Panc1 (cell line): ENCODE data around the gene CMYA5.

ENCODE experiments used
- CTCF ChIP-seq: fragments of 450-650 bp; IDR thresholded peaks from 2 replicates; pipeline ENCODE4 v1.5.1; 2017; ENCODE audit warnings: mild to moderate bottlenecking
- POLR2AphosphoS5 ChIP-seq: IDR thresholded peaks from 2 replicates; pipeline ENCODE4 v1.6.1; 2012; ENCODE audit warnings: mild to moderate bottlenecking, low read depth, low read length, moderate library complexity
- TCF7L2 ChIP-seq: IDR thresholded peaks from 2 replicates; pipeline ENCODE4 v1.6.1; 2011; ENCODE audit warnings: mild to moderate bottlenecking, low read depth, low read length, inconsistent platforms
- TF ChIP-seq, protein P1 (sequence below), 2 experiments: IDR thresholded peaks; 2 replicates each; pipeline ENCODE4 v1.6.1; 2011 to 2012; ENCODE audit warnings: low read depth in 2 of 2, control low read depth in 1 of 2, low read length in 1 of 2, mild to moderate bottlenecking in 1 of 2, moderate library complexity in 1 of 2; ENCODE audit not compliant: insufficient read depth in 1 of 2

DNA sequence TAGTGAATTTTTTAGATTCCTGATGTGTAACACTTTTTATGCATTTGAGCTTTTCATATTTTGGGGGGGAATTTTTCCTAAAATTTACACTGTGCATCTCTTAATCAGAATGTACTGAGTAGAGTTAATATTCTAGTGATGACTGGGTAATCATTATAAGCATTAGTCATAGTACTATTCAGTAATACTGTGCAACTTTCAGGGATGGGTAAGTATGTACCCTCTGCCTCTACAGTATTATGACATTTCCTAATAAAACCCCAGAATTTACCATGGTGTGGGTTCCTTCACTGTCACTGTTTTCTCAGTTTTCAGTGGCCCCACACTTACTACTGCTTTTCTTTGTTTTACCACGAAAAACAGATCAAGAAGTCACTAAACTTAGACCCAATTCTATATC lies 2.8 kb upstream of the CMYA5 start:
- no peak for TF ChIP-seq CTCF
- TF ChIP-seq, protein P1, sequence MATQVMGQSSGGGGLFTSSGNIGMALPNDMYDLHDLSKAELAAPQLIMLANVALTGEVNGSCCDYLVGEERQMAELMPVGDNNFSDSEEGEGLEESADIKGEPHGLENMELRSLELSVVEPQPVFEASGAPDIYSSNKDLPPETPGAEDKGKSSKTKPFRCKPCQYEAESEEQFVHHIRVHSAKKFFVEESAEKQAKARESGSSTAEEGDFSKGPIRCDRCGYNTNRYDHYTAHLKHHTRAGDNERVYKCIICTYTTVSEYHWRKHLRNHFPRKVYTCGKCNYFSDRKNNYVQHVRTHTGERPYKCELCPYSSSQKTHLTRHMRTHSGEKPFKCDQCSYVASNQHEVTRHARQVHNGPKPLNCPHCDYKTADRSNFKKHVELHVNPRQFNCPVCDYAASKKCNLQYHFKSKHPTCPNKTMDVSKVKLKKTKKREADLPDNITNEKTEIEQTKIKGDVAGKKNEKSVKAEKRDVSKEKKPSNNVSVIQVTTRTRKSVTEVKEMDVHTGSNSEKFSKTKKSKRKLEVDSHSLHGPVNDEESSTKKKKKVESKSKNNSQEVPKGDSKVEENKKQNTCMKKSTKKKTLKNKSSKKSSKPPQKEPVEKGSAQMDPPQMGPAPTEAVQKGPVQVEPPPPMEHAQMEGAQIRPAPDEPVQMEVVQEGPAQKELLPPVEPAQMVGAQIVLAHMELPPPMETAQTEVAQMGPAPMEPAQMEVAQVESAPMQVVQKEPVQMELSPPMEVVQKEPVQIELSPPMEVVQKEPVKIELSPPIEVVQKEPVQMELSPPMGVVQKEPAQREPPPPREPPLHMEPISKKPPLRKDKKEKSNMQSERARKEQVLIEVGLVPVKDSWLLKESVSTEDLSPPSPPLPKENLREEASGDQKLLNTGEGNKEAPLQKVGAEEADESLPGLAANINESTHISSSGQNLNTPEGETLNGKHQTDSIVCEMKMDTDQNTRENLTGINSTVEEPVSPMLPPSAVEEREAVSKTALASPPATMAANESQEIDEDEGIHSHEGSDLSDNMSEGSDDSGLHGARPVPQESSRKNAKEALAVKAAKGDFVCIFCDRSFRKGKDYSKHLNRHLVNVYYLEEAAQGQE (IDR thresholded peaks at IDR 0.05; ENCODE audit: insufficient read depth in 1 of 2, low read depth in 2 of 2, low read length in 1 of 2) = no peak
- TF ChIP-seq TCF7L2 = no peak
- TF ChIP-seq POLR2AphosphoS5 = no peak
